OCI-LY7 (cell line): ENCODE data around the gene NECAB2.

ENCODE experiments used
- EZH2phosphoT487 ChIP-seq: fragments of 200-600 bp; sonication (generic); IDR thresholded peaks from 2 replicates; pipeline ENCODE4 v1.6.1; 2018; ENCODE audit warnings: low read depth, borderline replicate concordance, mild to moderate bottlenecking, mixed run types, antibody characterized with exemption, low read length, moderate library complexity, mixed read lengths
- TF ChIP-seq, protein P1 (sequence below): fragments of 200-600 bp; sonication (generic); conservative IDR thresholded peaks from 2 replicates; pipeline ENCODE4 v1.5.1; 2014; ENCODE audit warnings: mild to moderate bottlenecking, antibody characterized with exemption, low read length, moderate library complexity, mixed read lengths

DNA sequence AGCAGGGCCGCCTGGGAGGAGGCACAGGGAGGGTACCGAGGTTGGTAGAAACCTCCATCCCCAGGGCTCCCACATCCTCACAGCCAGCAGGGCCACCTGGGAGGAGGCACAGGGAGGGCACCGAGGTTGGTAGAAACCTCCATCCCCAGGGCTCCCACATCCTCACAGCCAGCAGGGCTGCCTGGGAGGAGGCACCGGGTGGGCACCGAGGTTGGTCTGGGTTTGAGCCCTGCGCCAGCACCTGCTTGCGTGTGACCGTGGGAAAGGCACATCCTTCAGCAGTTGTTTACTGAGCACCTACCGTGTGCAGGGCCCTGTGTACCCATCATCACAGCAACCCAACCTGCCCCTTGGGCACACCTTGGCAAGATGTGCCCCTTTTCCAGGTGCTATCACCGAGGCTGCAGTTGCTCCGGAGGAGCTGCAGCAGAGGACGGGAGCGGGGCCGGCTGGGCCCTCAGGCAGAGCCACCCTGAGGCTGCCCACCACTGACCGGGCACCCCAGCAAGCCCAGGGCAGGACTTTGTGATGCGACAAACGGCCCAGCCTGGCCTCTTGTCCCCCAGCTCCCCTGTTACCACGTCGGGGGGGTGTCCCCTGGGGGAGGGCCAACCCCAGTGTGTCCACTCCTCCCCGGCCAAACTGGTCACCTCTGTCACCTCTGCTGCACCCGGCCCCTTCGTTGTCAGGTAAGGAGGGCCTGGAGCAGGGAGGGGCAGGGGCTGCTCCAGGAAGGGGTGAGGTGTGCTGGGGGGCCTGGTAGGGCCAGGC, 37.1 kb upstream of the NECAB2 start:
- TF ChIP-seq, protein P1, sequence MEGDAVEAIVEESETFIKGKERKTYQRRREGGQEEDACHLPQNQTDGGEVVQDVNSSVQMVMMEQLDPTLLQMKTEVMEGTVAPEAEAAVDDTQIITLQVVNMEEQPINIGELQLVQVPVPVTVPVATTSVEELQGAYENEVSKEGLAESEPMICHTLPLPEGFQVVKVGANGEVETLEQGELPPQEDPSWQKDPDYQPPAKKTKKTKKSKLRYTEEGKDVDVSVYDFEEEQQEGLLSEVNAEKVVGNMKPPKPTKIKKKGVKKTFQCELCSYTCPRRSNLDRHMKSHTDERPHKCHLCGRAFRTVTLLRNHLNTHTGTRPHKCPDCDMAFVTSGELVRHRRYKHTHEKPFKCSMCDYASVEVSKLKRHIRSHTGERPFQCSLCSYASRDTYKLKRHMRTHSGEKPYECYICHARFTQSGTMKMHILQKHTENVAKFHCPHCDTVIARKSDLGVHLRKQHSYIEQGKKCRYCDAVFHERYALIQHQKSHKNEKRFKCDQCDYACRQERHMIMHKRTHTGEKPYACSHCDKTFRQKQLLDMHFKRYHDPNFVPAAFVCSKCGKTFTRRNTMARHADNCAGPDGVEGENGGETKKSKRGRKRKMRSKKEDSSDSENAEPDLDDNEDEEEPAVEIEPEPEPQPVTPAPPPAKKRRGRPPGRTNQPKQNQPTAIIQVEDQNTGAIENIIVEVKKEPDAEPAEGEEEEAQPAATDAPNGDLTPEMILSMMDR: no peak
- no peak for TF ChIP-seq EZH2phosphoT487
